Measurements from ENCODE around the gene AEBP1. TPM values are rescaled to one million over a fixed set of nuclear protein-coding genes. Genes with fewer than 3 reads are reported as not detected.

Gene AEBP1
- total RNA-seq, 1 experiment from 2014 or later, result 50.8 TPM

DNA sequence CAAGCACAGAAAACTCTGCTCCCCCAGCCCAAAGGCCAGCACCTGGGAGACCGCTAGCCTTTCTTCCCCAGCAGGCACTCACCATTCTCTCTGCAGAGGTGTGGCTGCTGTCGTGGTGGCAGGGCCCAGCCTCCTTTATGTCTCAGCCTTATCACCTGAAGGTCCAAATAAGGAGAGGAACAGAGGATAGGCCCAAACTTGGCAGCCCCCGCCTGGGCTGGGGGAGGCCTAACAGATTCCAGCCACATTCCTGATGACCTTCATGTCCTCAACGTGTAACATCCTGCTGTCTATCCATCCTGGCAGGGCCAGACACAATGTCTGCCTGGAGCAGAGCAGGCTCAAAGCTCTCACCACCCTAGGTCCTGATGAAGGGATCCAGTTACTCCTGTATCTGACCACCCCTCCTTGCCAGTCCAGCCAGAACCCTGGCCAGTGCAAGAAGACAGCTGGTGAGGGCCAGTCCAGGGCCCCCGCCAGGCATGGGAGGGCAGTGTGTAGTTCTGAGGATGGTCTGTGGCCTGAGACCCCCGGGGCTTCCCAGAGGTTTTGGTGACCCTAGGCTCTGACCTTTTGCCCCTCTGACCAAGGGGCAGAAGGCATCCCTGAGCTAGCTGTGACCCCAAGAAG is 37.2 kb downstream of the AEBP1 start, which contains the start of gene MYL7:
Gene MYL7 (minus strand): TSS at position 112 of the 630 bp plus-strand sequence. CDS start 27 bp downstream, at position 85.
- POLR2A ChIA-PET, result no interaction called here
- H3K36me3 Mint-ChIP-seq, result no peaks in the 10 kb centered on the region
- DNase-seq (ENCODE audit: low spot score) (no peak), ATAC-seq (no peak)
- peaks cover 8% of the 10 kb centered on the region for H3K4me1 Mint-ChIP-seq
- H3K27me3 Mint-ChIP-seq (ENCODE audit: low read depth), result peaks cover 31% of the 10 kb centered on the region
- TF ChIP-seq, protein P1, sequence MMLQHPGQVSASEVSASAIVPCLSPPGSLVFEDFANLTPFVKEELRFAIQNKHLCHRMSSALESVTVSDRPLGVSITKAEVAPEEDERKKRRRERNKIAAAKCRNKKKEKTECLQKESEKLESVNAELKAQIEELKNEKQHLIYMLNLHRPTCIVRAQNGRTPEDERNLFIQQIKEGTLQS (CRISPR knock-in tag; conservative IDR thresholded peaks at IDR 0.05), result no peak
- TF ChIP-seq, protein P2, sequence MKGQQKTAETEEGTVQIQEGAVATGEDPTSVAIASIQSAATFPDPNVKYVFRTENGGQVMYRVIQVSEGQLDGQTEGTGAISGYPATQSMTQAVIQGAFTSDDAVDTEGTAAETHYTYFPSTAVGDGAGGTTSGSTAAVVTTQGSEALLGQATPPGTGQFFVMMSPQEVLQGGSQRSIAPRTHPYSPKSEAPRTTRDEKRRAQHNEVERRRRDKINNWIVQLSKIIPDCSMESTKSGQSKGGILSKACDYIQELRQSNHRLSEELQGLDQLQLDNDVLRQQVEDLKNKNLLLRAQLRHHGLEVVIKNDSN (CRISPR knock-in tag; IDR thresholded peaks at IDR 0.05), result no peak
- TF ChIP-seq, protein P3, sequence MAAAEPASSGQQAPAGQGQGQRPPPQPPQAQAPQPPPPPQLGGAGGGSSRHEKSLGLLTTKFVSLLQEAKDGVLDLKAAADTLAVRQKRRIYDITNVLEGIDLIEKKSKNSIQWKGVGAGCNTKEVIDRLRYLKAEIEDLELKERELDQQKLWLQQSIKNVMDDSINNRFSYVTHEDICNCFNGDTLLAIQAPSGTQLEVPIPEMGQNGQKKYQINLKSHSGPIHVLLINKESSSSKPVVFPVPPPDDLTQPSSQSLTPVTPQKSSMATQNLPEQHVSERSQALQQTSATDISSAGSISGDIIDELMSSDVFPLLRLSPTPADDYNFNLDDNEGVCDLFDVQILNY (CRISPR knock-in tag; IDR thresholded peaks at IDR 0.05), result no peak
- TF ChIP-seq, protein P4, sequence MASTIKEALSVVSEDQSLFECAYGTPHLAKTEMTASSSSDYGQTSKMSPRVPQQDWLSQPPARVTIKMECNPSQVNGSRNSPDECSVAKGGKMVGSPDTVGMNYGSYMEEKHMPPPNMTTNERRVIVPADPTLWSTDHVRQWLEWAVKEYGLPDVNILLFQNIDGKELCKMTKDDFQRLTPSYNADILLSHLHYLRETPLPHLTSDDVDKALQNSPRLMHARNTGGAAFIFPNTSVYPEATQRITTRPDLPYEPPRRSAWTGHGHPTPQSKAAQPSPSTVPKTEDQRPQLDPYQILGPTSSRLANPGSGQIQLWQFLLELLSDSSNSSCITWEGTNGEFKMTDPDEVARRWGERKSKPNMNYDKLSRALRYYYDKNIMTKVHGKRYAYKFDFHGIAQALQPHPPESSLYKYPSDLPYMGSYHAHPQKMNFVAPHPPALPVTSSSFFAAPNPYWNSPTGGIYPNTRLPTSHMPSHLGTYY (CRISPR knock-in tag; IDR thresholded peaks at IDR 0.05), result no peak
- no peak for TF ChIP-seq PRRX2 (CRISPR knock-in tag; IDR thresholded peaks at IDR 0.05)
- TF ChIP-seq SMAD4 (CRISPR knock-in tag; IDR thresholded peaks at IDR 0.05), result no peak
- TF ChIP-seq ZNF396 (CRISPR knock-in tag; IDR thresholded peaks at IDR 0.05; ENCODE audit: borderline replicate concordance), result no peak
- no peak for TF ChIP-seq ZNF121 (CRISPR knock-in tag; IDR thresholded peaks at IDR 0.05)
- TF ChIP-seq TEAD1 (CRISPR knock-in tag; IDR thresholded peaks at IDR 0.05), result no peak
- TF ChIP-seq, protein P5, sequence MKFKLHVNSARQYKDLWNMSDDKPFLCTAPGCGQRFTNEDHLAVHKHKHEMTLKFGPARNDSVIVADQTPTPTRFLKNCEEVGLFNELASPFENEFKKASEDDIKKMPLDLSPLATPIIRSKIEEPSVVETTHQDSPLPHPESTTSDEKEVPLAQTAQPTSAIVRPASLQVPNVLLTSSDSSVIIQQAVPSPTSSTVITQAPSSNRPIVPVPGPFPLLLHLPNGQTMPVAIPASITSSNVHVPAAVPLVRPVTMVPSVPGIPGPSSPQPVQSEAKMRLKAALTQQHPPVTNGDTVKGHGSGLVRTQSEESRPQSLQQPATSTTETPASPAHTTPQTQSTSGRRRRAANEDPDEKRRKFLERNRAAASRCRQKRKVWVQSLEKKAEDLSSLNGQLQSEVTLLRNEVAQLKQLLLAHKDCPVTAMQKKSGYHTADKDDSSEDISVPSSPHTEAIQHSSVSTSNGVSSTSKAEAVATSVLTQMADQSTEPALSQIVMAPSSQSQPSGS (CRISPR knock-in tag; IDR thresholded peaks at IDR 0.05; ENCODE audit: borderline replicate concordance, low read depth), result no peak
- TF ChIP-seq SMAD3 (CRISPR knock-in tag; IDR thresholded peaks at IDR 0.05; ENCODE audit: borderline replicate concordance), result no peak
- no peak for TF ChIP-seq IRF2 (CRISPR knock-in tag; IDR thresholded peaks at IDR 0.05; ENCODE audit: borderline replicate concordance, low read depth)
- no peak for TF ChIP-seq ZBTB21 (CRISPR knock-in tag; IDR thresholded peaks at IDR 0.05; ENCODE audit: borderline replicate concordance)
- no peak for TF ChIP-seq ETV6 (CRISPR knock-in tag; IDR thresholded peaks at IDR 0.05)
- TF ChIP-seq, protein P6, sequence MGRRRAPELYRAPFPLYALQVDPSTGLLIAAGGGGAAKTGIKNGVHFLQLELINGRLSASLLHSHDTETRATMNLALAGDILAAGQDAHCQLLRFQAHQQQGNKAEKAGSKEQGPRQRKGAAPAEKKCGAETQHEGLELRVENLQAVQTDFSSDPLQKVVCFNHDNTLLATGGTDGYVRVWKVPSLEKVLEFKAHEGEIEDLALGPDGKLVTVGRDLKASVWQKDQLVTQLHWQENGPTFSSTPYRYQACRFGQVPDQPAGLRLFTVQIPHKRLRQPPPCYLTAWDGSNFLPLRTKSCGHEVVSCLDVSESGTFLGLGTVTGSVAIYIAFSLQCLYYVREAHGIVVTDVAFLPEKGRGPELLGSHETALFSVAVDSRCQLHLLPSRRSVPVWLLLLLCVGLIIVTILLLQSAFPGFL (CRISPR knock-in tag; IDR thresholded peaks at IDR 0.05; ENCODE audit: borderline replicate concordance), result no peak
- TF ChIP-seq ATF1 (CRISPR knock-in tag; IDR thresholded peaks at IDR 0.05), result no peak
- H3K9me3 Mint-ChIP-seq, result no peaks in the 10 kb centered on the region
- H3K27ac Mint-ChIP-seq, result no peak within 1 kb of the TSS
- no peak within 1 kb of the TSS for H3K4me3 Mint-ChIP-seq
- CTCF ChIA-PET, result interaction anchor here (0.6 to 0.9 kb wide), 2 partner anchors 103 to 394 kb away, joined by 3 read pairs; no protein-coding TSS in a partner anchor

DNA sequence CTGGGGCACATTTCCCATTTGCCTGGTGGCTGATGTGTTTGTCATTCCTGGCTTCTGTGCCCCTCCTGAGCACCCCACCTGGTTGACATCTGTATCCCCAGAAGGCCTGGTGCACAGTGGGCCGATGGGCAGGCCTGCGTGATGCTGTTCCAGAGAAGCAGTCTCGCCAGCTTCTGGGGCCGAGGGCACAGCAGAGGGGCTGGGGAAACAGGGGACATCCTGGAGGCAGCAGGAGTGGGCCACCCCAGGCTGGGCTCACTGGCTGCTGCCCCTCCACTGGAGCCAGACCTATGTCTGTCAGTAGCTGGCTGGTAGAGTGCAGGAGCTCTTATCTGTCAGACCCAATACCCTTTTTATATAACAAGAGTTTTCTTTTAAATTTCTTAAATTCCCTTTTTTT is 37.9 kb downstream of the AEBP1 start:
- no peaks in the 10 kb centered on the region for H3K36me3 Mint-ChIP-seq
- CTCF ChIA-PET, result interaction anchor here (0.6 to 0.9 kb wide), 3 partner anchors 44 to 393 kb away, joined by 3 to 4 read pairs (median 3); no protein-coding TSS in a partner anchor
- peaks cover 15% of the 10 kb centered on the region for H3K4me1 Mint-ChIP-seq
- POLR2A ChIA-PET, result no interaction called here
- no peak overlapping the region for H3K27ac Mint-ChIP-seq
- no peaks in the 10 kb centered on the region for H3K9me3 Mint-ChIP-seq
- ATAC-seq (no peak), DNase-seq (ENCODE audit: low spot score) (no peak)
- H3K27me3 Mint-ChIP-seq (ENCODE audit: low read depth), result peaks cover 38% of the 10 kb centered on the region
- H3K4me3 Mint-ChIP-seq, result no peak overlapping the region
- TF ChIP-seq, protein P7, sequence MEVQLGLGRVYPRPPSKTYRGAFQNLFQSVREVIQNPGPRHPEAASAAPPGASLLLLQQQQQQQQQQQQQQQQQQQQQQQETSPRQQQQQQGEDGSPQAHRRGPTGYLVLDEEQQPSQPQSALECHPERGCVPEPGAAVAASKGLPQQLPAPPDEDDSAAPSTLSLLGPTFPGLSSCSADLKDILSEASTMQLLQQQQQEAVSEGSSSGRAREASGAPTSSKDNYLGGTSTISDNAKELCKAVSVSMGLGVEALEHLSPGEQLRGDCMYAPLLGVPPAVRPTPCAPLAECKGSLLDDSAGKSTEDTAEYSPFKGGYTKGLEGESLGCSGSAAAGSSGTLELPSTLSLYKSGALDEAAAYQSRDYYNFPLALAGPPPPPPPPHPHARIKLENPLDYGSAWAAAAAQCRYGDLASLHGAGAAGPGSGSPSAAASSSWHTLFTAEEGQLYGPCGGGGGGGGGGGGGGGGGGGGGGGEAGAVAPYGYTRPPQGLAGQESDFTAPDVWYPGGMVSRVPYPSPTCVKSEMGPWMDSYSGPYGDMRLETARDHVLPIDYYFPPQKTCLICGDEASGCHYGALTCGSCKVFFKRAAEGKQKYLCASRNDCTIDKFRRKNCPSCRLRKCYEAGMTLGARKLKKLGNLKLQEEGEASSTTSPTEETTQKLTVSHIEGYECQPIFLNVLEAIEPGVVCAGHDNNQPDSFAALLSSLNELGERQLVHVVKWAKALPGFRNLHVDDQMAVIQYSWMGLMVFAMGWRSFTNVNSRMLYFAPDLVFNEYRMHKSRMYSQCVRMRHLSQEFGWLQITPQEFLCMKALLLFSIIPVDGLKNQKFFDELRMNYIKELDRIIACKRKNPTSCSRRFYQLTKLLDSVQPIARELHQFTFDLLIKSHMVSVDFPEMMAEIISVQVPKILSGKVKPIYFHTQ (CRISPR knock-in tag; IDR thresholded peaks at IDR 0.05), result no peak
- TF ChIP-seq, protein P2 (CRISPR knock-in tag; IDR thresholded peaks at IDR 0.05), result no peak
- TF ChIP-seq, protein P8, sequence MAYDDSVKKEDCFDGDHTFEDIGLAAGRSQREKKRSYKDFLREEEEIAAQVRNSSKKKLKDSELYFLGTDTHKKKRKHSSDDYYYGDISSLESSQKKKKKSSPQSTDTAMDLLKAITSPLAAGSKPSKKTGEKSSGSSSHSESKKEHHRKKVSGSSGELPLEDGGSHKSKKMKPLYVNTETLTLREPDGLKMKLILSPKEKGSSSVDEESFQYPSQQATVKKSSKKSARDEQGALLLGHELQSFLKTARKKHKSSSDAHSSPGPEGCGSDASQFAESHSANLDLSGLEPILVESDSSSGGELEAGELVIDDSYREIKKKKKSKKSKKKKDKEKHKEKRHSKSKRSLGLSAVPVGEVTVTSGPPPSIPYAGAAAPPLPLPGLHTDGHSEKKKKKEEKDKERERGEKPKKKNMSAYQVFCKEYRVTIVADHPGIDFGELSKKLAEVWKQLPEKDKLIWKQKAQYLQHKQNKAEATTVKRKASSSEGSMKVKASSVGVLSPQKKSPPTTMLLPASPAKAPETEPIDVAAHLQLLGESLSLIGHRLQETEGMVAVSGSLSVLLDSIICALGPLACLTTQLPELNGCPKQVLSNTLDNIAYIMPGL (CRISPR knock-in tag; IDR thresholded peaks at IDR 0.05), result no peak
- TF ChIP-seq NR3C1 (CRISPR knock-in tag; conservative IDR thresholded peaks at IDR 0.05; ENCODE audit: low read depth) (no peak), FOXJ3 (CRISPR knock-in tag; IDR thresholded peaks at IDR 0.05; ENCODE audit: borderline replicate concordance) (no peak), TCF7 (CRISPR knock-in tag; IDR thresholded peaks at IDR 0.05; ENCODE audit: low read depth) (no peak), NR2C2 (CRISPR knock-in tag; IDR thresholded peaks at IDR 0.05) (no peak)

Data from WTC11 (cell line).